SU-DHL-6 (cell line): ENCODE measurements around the gene UBQLN1.

ENCODE experiments used
- EZH2phosphoT487 ChIP-seq: fragments of 200-600 bp; sonication (generic), shearing (Covaris generic); conservative IDR thresholded peaks from 2 replicates; pipeline ENCODE4 v1.6.1; 2018; ENCODE audit warnings: mild to moderate bottlenecking, antibody characterized with exemption, low read length, moderate library complexity, mixed read lengths
- TF ChIP-seq, protein P1 (sequence below): fragments of 200-600 bp; sonication (generic); IDR thresholded peaks from one replicate; pipeline ENCODE4 v1.5.1; 2017; ENCODE audit warnings: antibody characterized with exemption, mild to moderate bottlenecking, low read length, moderate library complexity; ENCODE audit not compliant: insufficient read depth, poor library complexity, severe bottlenecking

DNA sequence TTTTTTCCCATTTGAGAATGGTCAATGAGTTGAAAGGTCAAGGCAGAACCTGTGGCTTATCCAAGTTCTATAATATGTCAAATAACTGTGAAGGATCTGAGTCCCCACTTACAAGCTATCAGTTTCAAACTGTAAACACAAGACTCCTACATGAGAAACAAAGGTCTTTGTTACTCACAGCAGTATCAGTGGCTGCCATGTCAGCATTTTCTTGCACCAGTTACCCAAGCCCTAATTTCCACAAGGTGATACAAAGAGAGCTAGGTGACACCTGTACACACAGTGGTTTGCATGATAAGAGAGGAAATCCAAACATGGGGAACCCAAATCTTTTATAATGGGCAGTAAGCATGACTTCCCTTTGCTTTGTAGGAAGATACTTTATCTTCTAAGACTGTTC, 8.0 kb upstream of the UBQLN1 start:
- TF ChIP-seq, protein P1, sequence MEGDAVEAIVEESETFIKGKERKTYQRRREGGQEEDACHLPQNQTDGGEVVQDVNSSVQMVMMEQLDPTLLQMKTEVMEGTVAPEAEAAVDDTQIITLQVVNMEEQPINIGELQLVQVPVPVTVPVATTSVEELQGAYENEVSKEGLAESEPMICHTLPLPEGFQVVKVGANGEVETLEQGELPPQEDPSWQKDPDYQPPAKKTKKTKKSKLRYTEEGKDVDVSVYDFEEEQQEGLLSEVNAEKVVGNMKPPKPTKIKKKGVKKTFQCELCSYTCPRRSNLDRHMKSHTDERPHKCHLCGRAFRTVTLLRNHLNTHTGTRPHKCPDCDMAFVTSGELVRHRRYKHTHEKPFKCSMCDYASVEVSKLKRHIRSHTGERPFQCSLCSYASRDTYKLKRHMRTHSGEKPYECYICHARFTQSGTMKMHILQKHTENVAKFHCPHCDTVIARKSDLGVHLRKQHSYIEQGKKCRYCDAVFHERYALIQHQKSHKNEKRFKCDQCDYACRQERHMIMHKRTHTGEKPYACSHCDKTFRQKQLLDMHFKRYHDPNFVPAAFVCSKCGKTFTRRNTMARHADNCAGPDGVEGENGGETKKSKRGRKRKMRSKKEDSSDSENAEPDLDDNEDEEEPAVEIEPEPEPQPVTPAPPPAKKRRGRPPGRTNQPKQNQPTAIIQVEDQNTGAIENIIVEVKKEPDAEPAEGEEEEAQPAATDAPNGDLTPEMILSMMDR, result no peak
- TF ChIP-seq EZH2phosphoT487, result no peak
